Measurements from ENCODE around the gene NKIRAS1. TPM values are rescaled to one million over a fixed set of nuclear protein-coding genes. Genes with fewer than 3 reads are reported as not detected.
"Not testable (repeated sequence)": the region's sequence is repeated elsewhere in the genome, so short reads cannot be mapped to it uniquely, and the experiment has no call there.

Gene NKIRAS1
- total RNA-seq, 1 experiment from 2014 or later: 7.7 TPM

- Mint-ChIP-seq H3K27ac (ENCODE audit: unreplicated experiment) (no peak overlapping the region), H3K27me3 (ENCODE audit: unreplicated experiment) (no peaks in the 10 kb centered on the region), H3K36me3 (ENCODE audit: insufficient read depth, unreplicated experiment) (peaks cover 5% of the 10 kb centered on the region), H3K4me1 (ENCODE audit: low read depth, unreplicated experiment) (no peaks in the 10 kb centered on the region), H3K4me3 (ENCODE audit: low read depth, unreplicated experiment) (no peak overlapping the region), H3K9me3 (ENCODE audit: low read depth, unreplicated experiment) (no peaks in the 10 kb centered on the region)
- BruUV-seq (replicated peaks): no TSS peak
- CTCF ChIA-PET: no interaction called here
- TF ChIP-seq, protein P1, sequence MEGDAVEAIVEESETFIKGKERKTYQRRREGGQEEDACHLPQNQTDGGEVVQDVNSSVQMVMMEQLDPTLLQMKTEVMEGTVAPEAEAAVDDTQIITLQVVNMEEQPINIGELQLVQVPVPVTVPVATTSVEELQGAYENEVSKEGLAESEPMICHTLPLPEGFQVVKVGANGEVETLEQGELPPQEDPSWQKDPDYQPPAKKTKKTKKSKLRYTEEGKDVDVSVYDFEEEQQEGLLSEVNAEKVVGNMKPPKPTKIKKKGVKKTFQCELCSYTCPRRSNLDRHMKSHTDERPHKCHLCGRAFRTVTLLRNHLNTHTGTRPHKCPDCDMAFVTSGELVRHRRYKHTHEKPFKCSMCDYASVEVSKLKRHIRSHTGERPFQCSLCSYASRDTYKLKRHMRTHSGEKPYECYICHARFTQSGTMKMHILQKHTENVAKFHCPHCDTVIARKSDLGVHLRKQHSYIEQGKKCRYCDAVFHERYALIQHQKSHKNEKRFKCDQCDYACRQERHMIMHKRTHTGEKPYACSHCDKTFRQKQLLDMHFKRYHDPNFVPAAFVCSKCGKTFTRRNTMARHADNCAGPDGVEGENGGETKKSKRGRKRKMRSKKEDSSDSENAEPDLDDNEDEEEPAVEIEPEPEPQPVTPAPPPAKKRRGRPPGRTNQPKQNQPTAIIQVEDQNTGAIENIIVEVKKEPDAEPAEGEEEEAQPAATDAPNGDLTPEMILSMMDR (IDR thresholded peaks at IDR 0.05; ENCODE audit: unreplicated experiment): no peak
- no peak for DNase-seq
- intact Hi-C loops (cut with micrococcal nuclease; ENCODE audit: unreplicated experiment): no loop called here
These were observed 42.3 kb downstream of the NKIRAS1 start for GRCh38 chr3:23874359-23875112.

DNA sequence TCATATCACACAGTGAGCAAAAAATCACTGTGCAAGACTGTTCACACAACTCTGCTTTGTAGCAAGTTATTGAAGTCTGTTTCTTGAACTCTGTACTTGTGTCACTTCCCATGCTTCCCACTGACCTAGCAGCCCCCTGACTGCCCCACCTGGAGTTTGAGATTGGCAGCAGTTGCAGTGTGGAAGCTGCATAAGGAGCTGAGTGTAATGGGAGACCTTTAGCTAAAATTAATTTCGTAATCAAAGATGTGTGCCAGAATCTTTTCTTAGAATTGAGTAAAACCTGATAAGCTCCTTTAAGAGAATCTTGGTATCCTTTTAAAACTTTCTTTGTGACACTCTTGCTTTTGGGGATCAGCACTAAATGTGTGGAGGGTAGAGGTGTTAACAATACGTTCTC, 42.8 kb downstream of the NKIRAS1 start:
- CTCF ChIA-PET: no interaction called here
- no peak overlapping the region for H3K4me3 Mint-ChIP-seq (ENCODE audit: low read depth, unreplicated experiment)
- H3K9me3 Mint-ChIP-seq (ENCODE audit: low read depth, unreplicated experiment): no peaks in the 10 kb centered on the region
- H3K4me1 Mint-ChIP-seq (ENCODE audit: low read depth, unreplicated experiment): no peaks in the 10 kb centered on the region
- H3K27ac Mint-ChIP-seq (ENCODE audit: unreplicated experiment): no peak overlapping the region
- intact Hi-C loops (cut with micrococcal nuclease; ENCODE audit: unreplicated experiment): no loop called here
- BruUV-seq (replicated peaks): no TSS peak
- DNase-seq: no peak
- H3K27me3 Mint-ChIP-seq (ENCODE audit: unreplicated experiment): no peaks in the 10 kb centered on the region
- peaks cover 5% of the 10 kb centered on the region for H3K36me3 Mint-ChIP-seq (ENCODE audit: insufficient read depth, unreplicated experiment)
- TF ChIP-seq, protein P1 (IDR thresholded peaks at IDR 0.05; ENCODE audit: unreplicated experiment): no peak

- Mint-ChIP-seq H3K36me3 (ENCODE audit: insufficient read depth, unreplicated experiment) (peaks cover 5% of the 10 kb centered on the region), H3K27ac (ENCODE audit: unreplicated experiment) (no peak overlapping the region), H3K4me3 (ENCODE audit: low read depth, unreplicated experiment) (no peak overlapping the region), H3K4me1 (ENCODE audit: low read depth, unreplicated experiment) (no peaks in the 10 kb centered on the region), H3K9me3 (ENCODE audit: low read depth, unreplicated experiment) (no peaks in the 10 kb centered on the region), H3K27me3 (ENCODE audit: unreplicated experiment) (no peaks in the 10 kb centered on the region)
- TF ChIP-seq, protein P1 (IDR thresholded peaks at IDR 0.05; ENCODE audit: unreplicated experiment): no peak
- intact Hi-C loops (cut with micrococcal nuclease; ENCODE audit: unreplicated experiment): no loop called here
- CTCF ChIA-PET: no interaction called here
- DNase-seq: no peak
- no TSS peak for BruUV-seq (replicated peaks)
These were observed 44.5 kb downstream of the NKIRAS1 start for GRCh38 chr3:23872330-23872729.

- intact Hi-C loops (cut with micrococcal nuclease; ENCODE audit: unreplicated experiment); DNase-seq; H3K9me3 Mint-ChIP-seq (ENCODE audit: low read depth, unreplicated experiment); H3K27me3 Mint-ChIP-seq (ENCODE audit: unreplicated experiment); H3K27ac Mint-ChIP-seq (ENCODE audit: unreplicated experiment); H3K4me3 Mint-ChIP-seq (ENCODE audit: low read depth, unreplicated experiment); BruUV-seq (replicated peaks); CTCF ChIA-PET; H3K4me1 Mint-ChIP-seq (ENCODE audit: low read depth, unreplicated experiment); H3K36me3 Mint-ChIP-seq (ENCODE audit: insufficient read depth, unreplicated experiment): not testable (repeated sequence)
These were observed 45.4 kb downstream of the NKIRAS1 start for GRCh38 chr3:23871361-23871760.

DNA sequence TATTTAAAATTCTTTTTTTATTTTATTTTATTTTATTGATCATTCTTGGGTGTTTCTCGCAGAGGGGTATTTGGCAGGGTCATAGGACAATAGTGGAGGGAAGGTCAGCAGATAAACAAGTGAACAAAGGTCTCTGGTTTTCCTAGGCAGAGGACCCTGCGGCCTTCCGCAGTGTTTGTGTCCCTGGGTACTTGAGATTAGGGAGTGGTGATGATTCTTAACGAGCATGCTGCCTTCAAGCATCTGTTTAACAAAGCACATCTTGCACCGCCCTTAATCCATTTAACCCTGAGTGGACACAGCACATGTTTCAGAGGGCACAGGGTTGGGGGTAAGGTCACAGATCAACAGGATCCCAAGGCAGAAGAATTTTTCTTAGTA, 46.1 kb downstream of the NKIRAS1 start:
- H3K36me3 Mint-ChIP-seq (ENCODE audit: insufficient read depth, unreplicated experiment); H3K27ac Mint-ChIP-seq (ENCODE audit: unreplicated experiment); H3K4me3 Mint-ChIP-seq (ENCODE audit: low read depth, unreplicated experiment); BruUV-seq (replicated peaks); intact Hi-C loops (cut with micrococcal nuclease; ENCODE audit: unreplicated experiment); H3K27me3 Mint-ChIP-seq (ENCODE audit: unreplicated experiment); H3K4me1 Mint-ChIP-seq (ENCODE audit: low read depth, unreplicated experiment); DNase-seq; CTCF ChIA-PET; H3K9me3 Mint-ChIP-seq (ENCODE audit: low read depth, unreplicated experiment): not testable (repeated sequence)

All from Calu3 (cell line).